AG04450 (cell line): Measurements from ENCODE around the gene G6PC3. TPM values are rescaled to one million over a fixed set of nuclear protein-coding genes. Genes with fewer than 3 reads are reported as not detected.
"Not testable (repeated sequence)": the region's sequence is repeated elsewhere in the genome, so short reads cannot be mapped to it uniquely, and the experiment has no call there.

Experiments
- CTCF ChIA-PET: fragments of 300-600, 350-600 bp; formaldehyde crosslinking; extraction: SDS; loops from one replicate; lab custom pipeline; 2022; ENCODE audit warnings: antibody characterized with exemption, inconsistent platforms; lab: Charles Lee
- POLR2A ChIA-PET: fragments of 350-600 bp; formaldehyde crosslinking; extraction: SDS; loops from one replicate; lab custom pipeline; 2021; ENCODE audit warnings: antibody characterized with exemption, inconsistent platforms; lab: Yijun Ruan, JAX
- DNase-seq: peaks from one replicate; pipeline ENCODE4 v3.0.0-alpha.2; 2011; ENCODE audit warnings: low read depth, low spot score
- H3K27ac ChIP-seq: one replicate; pipeline ENCODE4 v1.5.1; 2012; ENCODE audit warnings: low read depth, low read length, control low read depth
- H3K27me3 ChIP-seq: one replicate; pipeline ENCODE4 v1.6.0; 2012; ENCODE audit warnings: low read length; ENCODE audit not compliant: control insufficient read depth, insufficient read depth
- H3K4me3 ChIP-seq: 2 replicates; pipeline ENCODE4 v1.5.1; 2011; ENCODE audit warnings: mild to moderate bottlenecking, low read depth, low read length, control low read depth
- H3K9me3 ChIP-seq: 2 replicates; pipeline ENCODE4 v1.5.1; 2012; ENCODE audit warnings: low read length; ENCODE audit not compliant: control insufficient read depth, insufficient read depth
- CTCF ChIP-seq: IDR thresholded peaks from 2 replicates; pipeline ENCODE4 v1.5.1; 2011; ENCODE audit warnings: low read depth, low read length, control low read depth, inconsistent platforms
- polyA plus RNA-seq: library from polyadenylated mRNA; depleted of rRNA; stranded (reverse); fragments of >200 nt; gene quantifications from 2 replicates; pipeline ENCODE4 v1.2.3, GENCODE V29; 2011

G6PC3 gene
- polyA plus RNA-seq, 1 experiment: 69.8 TPM

GRCh38 chr17:44117351-44117750 lies 46.8 kb downstream of the G6PC3 start:
- ChIA-PET CTCF (interaction anchor here (0.8 to 2.9 kb wide), 5 partner anchors 27 to 174 kb away, joined by 3 to 29 read pairs (median 3); no protein-coding TSS in a partner anchor), POLR2A (interaction anchor here (0.5 kb wide), 1 partner anchor 91 kb away, joined by 9 read pairs; no protein-coding TSS in a partner anchor)
- no peak overlapping the region for H3K27ac ChIP-seq
- no peak for TF ChIP-seq CTCF
- no peaks in the 10 kb centered on the region for H3K27me3 ChIP-seq
- no peaks in the 10 kb centered on the region; the same call in 1 of the 2 replicates for H3K9me3 ChIP-seq
- H3K4me3 ChIP-seq: no peak overlapping the region
- no peak for DNase-seq

- DNase-seq: no peak
- Histone ChIP-seq H3K27ac (no peak overlapping the region), H3K9me3 (no peaks in the 10 kb centered on the region; the same call in 1 of the 2 replicates), H3K4me3 (no peak overlapping the region), H3K27me3 (no peaks in the 10 kb centered on the region)
- no peak for TF ChIP-seq CTCF
- ChIA-PET POLR2A (no interaction called here), CTCF (interaction anchor here (0.5 to 1.2 kb wide), 2 partner anchors 22 to 78 kb away, joined by 3 read pairs; no protein-coding TSS in a partner anchor)
These were observed 48.0 kb downstream of the G6PC3 start for GRCh38 chr17:44118427-44119050.

- H3K4me3 ChIP-seq: no peak overlapping the region
- DNase-seq: no peak
- TF ChIP-seq CTCF: no peak
- H3K27me3 ChIP-seq: no peaks in the 10 kb centered on the region
- CTCF ChIA-PET: interaction anchor here (0.5 kb wide), 1 partner anchor 22 kb away, joined by 3 read pairs; no protein-coding TSS in a partner anchor
- H3K27ac ChIP-seq: no peak overlapping the region
- POLR2A ChIA-PET: interaction anchor here (0.8 kb wide), 1 partner anchor 10 kb away, joined by 3 read pairs; no protein-coding TSS in a partner anchor
- H3K9me3 ChIP-seq: no peaks in the 10 kb centered on the region; the same call in 1 of the 2 replicates
These were observed 48.5 kb downstream of the G6PC3 start for GRCh38 chr17:44119062-44119461.

- no peak for TF ChIP-seq CTCF
- ChIA-PET CTCF (interaction anchor here (0.6 kb wide), 1 partner anchor 176 kb away, joined by 3 read pairs; no protein-coding TSS in a partner anchor), POLR2A (interaction anchor here (0.8 kb wide), 1 partner anchor 11 kb away, joined by 3 read pairs; no protein-coding TSS in a partner anchor)
- no peak overlapping the region for H3K27ac ChIP-seq
- DNase-seq: no peak
- H3K9me3 ChIP-seq: no peaks in the 10 kb centered on the region; the same call in 1 of the 2 replicates
- H3K4me3 ChIP-seq: no peak overlapping the region
- no peaks in the 10 kb centered on the region for H3K27me3 ChIP-seq
These were observed 49.3 kb downstream of the G6PC3 start for GRCh38 chr17:44119798-44120197.

- DNase-seq, H3K27ac ChIP-seq, H3K9me3 ChIP-seq, H3K4me3 ChIP-seq, H3K27me3 ChIP-seq, POLR2A ChIA-PET: not testable (repeated sequence)
- CTCF ChIA-PET: interaction anchor here (0.6 kb wide), 1 partner anchor 176 kb away, joined by 3 read pairs; no protein-coding TSS in a partner anchor
These were observed 49.7 kb downstream of the G6PC3 start for GRCh38 chr17:44120281-44120680.
